H54 (cell line): ENCODE data around the gene ZNF213.
A peak's percentile ranks its signal among the peaks of the same experiment; 100 is the strongest.
"Not testable (repeated sequence)": the region's sequence is repeated elsewhere in the genome, so short reads cannot be mapped to it uniquely, and the experiment has no call there.

Source experiments
- DNase-seq: peaks from one replicate; pipeline ENCODE4 v3.0.0; 2011; ENCODE audit warnings: low spot score, mixed read lengths; ENCODE audit not compliant: insufficient read length
- FAIRE-seq: peaks from 3 replicates; lab custom pipeline; 2011; peaks lifted over from hg19 to GRCh38; lab: Jason Lieb, UNC
- POLR2A ChIP-seq: IDR thresholded peaks from 2 replicates; pipeline ENCODE4 v1.6.1; 2011; ENCODE audit warnings: low read depth, mild to moderate bottlenecking, low read length

The ZNF213 gene

DNA sequence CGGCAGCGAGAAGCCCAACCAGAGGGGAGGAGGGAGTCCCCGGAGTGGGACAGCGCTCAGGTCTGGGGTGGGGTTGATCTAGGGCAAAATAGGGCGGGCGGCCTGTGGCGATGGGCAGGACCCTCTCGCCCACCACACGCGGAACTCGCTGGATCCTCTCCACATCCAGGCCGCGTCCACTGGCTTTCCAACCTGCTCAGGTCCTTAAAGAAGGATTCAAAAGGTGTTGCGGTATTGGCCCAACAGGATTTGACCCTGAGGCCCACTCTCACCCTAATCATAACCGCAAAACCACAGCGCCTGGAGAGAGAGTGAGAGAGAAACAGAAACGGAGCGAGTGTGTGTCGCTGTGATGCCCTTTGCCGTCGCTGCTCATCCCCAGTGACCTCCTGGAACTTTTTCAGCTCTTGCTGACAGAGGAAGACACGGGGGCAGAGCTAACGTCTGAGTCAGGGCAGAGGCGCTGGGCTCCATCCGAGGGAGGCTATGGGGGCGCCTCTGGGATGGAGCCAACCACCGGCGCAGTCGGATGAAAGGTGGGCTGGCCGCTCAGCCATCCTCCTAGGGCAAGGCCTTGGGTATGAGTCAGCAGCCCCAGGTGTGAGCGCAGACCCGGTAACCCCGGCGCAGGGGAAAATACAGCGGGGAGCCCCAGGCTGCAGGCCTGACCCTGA is 36.5 kb downstream of the ZNF213 start:
- TF ChIP-seq POLR2A = no peak
- FAIRE-seq = no peak
- no peak for DNase-seq

DNA sequence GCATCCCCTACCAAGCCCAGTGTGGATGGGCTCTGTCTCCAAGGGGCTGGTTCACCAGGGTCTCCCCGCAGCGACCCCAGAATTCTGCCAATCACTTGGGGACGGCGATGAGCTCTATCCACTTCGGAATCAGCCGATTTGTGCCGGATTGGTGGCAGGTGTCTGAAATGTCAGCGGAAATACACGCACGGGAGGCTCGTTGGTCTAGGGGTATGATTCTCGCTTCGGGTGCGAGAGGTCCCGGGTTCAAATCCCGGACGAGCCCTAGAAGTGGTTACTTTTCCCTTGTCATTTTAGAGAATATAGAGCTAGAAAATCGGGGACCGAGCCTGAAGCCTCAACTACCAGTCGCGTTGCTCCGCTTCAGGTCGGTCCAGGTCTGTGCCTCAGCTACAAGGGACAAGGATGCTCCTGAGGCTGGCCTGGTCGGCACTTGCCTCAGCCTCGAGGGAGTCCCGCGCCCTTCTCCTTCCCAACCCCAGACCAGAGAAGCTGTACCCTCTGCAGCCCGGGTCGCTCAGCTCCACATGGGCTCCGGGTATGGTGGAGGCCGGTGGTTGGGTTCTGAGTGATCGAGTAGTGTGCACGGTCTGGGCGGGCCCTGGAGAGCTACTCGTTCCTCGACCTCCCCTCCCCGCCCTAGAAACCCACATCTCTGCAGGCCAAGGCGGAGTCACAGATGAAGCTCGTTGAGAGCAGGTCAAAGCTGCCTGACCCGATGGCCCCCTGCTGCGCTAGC is 37.2 kb downstream of the ZNF213 start:
- DNase-seq (no peak), FAIRE-seq (no peak)
- no peak for TF ChIP-seq POLR2A

DNA sequence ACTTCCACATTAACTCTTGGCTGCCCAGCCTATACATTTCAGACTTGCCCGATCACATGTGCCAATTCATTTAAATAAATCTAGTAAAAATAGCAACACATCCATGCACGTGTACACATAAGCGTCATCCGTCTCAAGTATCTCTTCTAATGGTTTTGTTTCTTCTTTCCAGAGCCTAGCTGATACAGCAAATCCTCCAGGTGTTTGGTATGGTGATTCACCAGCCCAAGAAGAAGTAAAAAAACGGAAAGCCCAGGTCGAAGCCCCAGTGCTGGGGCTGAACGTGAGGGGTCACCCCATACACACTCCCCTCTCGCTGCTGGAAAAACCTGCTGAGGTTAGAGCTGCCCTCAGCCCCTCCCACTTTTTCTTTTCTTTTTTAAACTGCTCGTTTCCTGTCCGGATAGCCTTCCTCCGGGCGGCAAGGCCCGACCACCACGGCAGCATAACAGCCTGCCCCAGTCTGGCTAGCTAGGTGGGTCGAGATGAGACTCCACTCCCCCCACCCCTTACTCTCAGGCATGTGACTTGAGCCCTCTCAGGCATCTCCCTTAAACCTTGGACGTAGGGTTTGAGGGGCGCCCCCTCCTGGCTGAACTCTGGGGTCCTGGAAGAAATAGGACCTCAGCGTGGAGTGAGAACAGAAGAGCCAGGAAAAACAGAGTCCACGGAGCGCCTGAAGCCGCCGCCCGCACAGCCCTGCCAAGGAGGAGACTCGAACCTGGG is 39.2 kb downstream of the ZNF213 start:
- FAIRE-seq (no peak), DNase-seq (peak; percentile 63)
- no peak for TF ChIP-seq POLR2A

DNA sequence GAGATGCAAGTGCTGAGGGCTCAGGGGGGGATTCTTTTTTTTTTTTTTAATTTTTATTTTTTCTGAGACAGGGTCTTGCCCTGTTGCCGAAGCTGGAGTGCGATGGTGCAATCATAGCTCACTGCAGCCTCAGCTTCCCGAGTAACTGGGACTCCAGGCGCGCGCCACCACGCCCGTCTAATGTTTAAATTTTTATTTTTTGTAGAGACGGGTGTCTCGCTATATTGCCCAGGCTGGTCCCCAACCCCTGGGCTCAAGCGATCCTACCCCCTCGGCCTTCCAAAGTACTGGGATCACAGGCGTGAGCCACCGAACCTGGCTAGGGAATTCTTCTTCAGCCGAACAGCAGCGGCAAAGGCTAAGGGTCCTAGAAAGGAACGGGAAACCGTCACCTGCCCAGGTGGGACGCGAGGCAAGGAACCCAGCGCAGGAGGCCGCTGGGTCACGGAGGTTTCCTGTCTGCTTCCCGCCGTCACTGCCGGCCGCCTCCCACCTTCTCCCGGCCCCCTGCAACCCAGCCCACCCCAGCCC is 39.9 kb downstream of the ZNF213 start:
- no peak for DNase-seq
- TF ChIP-seq POLR2A = no peak
- no peak for FAIRE-seq

DNA sequence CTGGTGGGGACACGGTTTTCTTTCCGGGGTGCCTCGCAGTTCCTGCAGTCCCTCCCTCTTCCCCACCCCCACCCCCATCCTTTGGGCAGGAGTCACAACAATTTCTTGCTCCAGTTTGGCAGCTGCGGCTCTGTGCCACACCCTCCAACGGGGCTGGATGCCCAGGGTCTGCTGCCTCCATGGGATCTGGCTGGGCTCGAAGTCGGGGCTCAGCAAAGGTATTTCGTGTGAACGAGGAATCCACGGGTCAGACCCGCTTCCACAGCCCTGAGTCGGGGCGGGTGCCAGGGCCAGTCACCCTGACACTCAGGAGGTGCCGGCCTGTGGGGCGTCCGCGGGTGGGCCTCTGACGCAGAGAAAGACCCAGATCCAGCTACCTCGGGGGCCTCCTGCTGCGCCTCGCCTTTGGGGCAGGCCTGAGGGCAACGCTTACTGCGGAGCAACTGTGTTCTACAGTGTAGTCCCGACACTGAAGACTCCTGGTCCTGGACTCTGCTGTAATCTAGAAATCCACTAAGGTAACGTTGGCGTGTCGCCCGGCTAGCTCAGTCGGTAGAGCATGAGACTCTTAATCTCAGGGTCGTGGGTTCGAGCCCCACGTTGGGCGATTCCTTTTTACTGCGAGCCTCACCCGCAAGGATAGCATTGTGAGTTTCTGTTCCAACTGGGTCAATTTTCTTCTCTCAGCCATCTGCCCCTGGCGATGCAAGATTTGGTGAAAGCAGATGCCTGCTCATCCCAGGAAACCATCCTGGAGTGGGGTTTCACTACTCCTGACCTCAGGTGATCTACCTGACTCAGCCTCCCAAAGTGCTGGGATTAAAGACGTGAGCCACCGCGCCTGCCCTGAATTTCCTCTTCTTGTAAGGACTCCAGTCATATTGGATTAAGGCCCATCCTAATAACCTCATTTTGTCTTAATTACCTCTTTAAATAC is 40.6 kb downstream of the ZNF213 start:
- peak; percentile 76 for DNase-seq

DNA sequence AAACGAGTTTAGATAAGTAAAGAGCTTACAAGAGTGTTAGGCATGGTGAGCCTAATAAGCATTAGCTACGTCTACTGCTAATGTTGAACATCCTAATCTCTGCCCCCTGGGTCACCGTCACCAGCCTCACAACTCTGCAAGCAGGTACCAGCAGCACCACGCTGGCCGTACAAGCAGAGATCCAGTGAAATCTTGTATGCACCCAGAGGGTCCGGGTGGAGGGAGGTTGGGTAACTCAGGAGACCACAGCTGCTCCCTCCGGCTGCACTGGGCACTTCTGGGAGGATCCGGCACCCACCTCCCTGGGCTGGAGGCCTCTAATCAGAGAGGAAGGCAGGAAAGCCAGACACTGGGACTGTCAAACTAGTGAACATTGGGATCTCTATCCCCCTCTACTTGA is 44.8 kb downstream of the ZNF213 start:
- DNase-seq (no peak), FAIRE-seq (no peak)

More for the DNA sequence above, 40.6 kb downstream of the ZNF213 start:
- no peak for TF ChIP-seq POLR2A
- no peak for FAIRE-seq

DNA sequence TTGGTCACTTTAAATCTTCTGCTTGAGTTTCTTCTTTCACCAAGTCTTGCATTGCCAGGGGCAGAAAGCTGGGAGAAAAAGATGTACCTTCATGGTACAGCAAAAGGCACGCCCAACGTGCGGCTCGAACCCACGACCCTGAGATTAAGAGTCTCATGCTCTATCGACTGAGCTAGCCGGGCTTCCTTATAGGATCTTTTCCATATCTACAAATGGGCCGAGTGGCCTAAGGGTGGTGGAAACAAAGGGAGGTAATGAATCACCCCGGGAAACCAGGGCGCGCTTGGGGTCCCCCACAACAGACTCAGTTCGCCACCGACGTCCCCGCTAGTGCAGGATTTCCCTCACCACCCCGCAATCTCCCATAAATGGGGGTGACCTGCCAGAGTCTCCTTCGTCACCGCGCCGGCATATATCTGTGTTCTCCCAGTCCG is 45.6 kb downstream of the ZNF213 start:
- DNase-seq = no peak
- FAIRE-seq = no peak
- TF ChIP-seq POLR2A = no peak

More for the DNA sequence above, 44.8 kb downstream of the ZNF213 start:
- no peak for TF ChIP-seq POLR2A

DNA sequence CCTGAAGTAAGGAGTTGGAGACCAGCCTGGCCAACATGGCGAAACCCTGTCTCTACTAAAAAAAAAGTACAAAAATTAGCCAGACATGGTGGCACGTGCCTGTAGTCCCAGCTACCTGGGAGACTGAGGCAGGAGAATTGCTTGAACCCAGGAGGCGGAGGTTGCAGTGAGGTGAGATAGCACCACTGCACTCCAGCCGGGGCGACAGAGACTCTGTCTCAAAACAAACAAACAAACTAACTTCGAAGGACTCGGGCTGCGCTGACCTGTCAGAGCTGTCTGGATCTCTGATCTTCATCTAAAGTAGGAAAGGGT is 47.4 kb downstream of the ZNF213 start:
- DNase-seq = not testable (repeated sequence)

DNA sequence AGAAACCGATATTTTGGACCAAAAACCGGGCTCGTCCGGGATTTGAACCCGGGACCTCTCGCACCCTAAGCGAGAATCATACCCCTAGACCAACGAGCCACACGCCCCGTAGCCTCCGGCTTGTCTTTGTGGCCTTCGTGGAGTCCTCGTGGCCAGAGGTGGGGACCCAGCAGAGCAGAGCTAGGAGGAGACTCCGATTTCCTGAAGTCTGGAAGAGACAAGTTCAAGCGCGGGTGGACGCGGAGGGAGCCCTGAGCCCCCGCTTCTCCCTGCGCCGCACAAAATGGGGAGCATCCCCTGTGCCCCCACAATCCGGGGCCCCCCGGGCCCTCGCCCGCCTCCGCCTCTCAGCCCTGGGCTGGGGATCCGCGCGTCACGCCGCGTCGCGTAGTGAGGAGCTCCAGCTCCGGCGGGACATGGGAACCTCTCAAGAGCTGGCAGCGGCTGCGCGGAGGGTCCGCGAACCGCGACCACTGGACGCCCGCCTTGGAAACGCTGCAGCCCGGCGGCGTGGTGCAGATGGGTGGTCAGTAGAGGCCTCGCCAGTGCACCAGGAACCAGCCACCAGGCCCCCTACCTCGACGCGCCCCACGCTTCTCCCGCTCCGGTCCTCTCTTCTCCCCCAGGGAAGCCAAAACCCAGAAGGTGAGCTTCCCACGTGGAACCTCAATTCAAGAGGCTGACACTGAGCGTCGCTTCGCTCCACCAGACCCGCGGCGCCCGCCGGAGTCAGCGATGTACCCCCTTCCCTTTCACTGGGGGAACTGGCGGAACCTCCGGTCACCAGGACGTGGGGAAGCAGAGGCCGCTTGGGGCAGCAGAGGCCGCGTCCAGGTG is 48.0 kb downstream of the ZNF213 start:
- DNase-seq = peak; percentile 66
- no peak for FAIRE-seq
- TF ChIP-seq POLR2A = no peak

More for the DNA sequence above, 47.4 kb downstream of the ZNF213 start:
- not testable (repeated sequence) for FAIRE-seq

DNA sequence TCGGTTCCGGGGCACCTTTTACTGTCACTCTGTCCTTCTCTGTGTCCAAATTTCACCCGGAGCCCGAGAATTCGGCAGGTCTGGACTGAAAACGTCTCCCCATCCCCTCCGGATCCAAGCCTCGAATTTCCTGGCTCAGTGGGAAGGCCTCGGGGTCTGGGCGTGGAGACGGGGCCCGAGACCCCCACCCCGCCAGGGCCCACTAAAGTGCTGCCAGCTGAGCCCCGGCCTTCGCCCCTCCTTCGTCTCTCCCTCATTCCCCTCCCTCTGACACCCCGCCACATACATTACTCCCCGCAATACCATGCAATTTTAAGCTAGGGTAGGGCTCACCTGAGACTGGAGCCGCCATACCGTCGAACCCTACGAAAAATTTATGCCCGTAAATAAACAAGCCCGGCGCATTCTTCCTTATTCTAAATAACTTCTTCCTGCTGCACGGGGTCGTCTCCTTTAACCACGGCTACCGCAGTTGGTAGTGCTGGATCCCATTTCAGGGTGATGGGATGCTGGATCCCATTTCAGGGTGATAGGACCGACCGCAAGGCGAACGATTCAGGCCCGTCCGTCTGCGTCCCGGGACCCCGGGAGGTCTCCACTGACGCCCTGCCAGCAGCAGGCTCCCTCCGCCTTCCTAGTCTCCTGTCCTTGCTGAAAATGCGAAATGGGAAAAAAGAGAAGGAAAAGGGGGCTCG is 48.8 kb downstream of the ZNF213 start:
- FAIRE-seq (no peak), DNase-seq (no peak)
- no peak for TF ChIP-seq POLR2A

DNA sequence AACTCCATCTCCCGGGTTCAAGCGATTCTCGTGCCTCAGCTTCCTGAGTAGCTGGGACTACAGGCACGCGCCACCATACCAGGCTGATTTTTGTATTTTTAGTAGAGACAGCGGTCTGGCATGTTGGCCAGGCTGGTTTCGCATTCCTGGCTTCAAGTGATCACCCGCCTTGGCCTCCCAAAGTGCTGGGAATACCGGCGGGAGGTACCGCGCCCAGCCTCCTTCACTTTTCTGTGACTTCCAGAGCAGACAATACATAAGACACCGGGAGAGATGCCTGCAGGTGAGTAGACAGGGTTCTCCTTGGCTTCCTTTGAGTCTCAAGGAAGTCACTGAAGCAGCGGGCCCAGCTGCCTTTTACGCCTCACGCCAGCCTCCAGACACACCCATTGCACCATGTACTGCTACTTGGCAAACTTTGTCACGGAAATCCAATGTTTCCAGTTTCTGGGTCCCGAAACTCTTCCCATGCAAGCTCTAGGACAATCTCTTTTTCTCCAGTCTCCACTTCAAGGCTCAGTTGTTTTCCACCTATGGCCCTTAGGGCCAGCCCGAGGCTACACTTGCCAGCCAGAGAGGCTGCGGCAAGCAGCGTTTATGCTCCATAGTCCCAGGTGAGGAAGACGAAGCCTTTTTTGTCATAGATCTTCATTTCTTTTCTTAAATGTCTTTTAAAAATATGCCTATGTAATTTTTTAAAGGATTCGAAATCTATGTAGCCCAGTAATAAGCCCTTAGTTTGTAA is 52.3 kb downstream of the ZNF213 start:
- TF ChIP-seq POLR2A = no peak
- DNase-seq = no peak
- FAIRE-seq = no peak
